ENCODE measurements around the gene PPFIA1. TPM values are rescaled to one million over a fixed set of nuclear protein-coding genes. Genes with fewer than 3 reads are reported as not detected.

Gene PPFIA1
- total and polyA plus RNA-seq, 2 of the 13 experiments (the other 11 are each of a cell fraction or from before 2014, with no cell fraction given) = 29.9 to 45.2 TPM

GRCh38 chr11:70397983-70398833, 127.7 kb downstream of the PPFIA1 start, which contains the start of gene CTTN (continued):
- TF ChIP-seq, protein P1, sequence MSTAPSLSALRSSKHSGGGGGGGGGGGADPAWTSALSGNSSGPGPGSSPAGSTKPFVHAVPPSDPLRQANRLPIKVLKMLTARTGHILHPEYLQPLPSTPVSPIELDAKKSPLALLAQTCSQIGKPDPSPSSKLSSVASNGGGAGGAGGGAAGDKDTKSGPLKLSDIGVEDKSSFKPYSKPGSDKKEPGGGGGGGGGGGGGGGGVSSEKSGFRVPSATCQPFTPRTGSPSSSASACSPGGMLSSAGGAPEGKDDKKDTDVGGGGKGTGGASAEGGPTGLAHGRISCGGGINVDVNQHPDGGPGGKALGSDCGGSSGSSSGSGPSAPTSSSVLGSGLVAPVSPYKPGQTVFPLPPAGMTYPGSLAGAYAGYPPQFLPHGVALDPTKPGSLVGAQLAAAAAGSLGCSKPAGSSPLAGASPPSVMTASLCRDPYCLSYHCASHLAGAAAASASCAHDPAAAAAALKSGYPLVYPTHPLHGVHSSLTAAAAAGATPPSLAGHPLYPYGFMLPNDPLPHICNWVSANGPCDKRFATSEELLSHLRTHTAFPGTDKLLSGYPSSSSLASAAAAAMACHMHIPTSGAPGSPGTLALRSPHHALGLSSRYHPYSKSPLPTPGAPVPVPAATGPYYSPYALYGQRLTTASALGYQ (CRISPR knock-in tag; IDR thresholded peaks at IDR 0.05) = 0 out of 2 replicates have a peak, but pooled peaks have one; percentile 44
- TF ChIP-seq ISL2 (CRISPR knock-in tag; IDR thresholded peaks at IDR 0.05) (peak; percentile 22; the same call in 1 of the 2 replicates), TFDP1 (CRISPR knock-in tag; IDR thresholded peaks at IDR 0.05; ENCODE audit: borderline replicate concordance) (peak; percentile 81; the same call in 1 of the 2 replicates), CHCHD3 (CRISPR knock-in tag; IDR thresholded peaks at IDR 0.05) (no peak), TRIM24 (CRISPR knock-in tag; IDR thresholded peaks at IDR 0.05) (no peak), KLF13 (CRISPR knock-in tag; IDR thresholded peaks at IDR 0.05) (no peak), PAF1 (CRISPR knock-in tag; IDR thresholded peaks at IDR 0.05) (no peak), ARID2 (CRISPR knock-in tag; IDR thresholded peaks at IDR 0.05; ENCODE audit: borderline replicate concordance) (0 out of 2 replicates have a peak, but pooled peaks have one; percentile 42), ZNF34 (CRISPR knock-in tag; IDR thresholded peaks at IDR 0.05; ENCODE audit: borderline replicate concordance) (no peak), CC2D1A (CRISPR knock-in tag; IDR thresholded peaks at IDR 0.05) (no peak), ASH2L (IDR thresholded peaks at IDR 0.05; ENCODE audit: insufficient read length, low read depth, low read length) (peak; percentile 61), YEATS2 (CRISPR knock-in tag; IDR thresholded peaks at IDR 0.05; ENCODE audit: borderline replicate concordance) (peak; percentile 71; the same call in 1 of the 2 replicates), CBX1 (IDR thresholded peaks at IDR 0.05; ENCODE audit: low read depth) (no peak), ZNF44 (CRISPR knock-in tag; IDR thresholded peaks at IDR 0.05) (no peak; the same call in 1 of the 2 replicates), NRL (CRISPR knock-in tag; IDR thresholded peaks at IDR 0.05; ENCODE audit: borderline replicate concordance) (peak; percentile 62), HIC2 (CRISPR knock-in tag; IDR thresholded peaks at IDR 0.05; ENCODE audit: low read depth) (0 out of 2 replicates have a peak, but pooled peaks have one; percentile 45), ATF2 (CRISPR knock-in tag; IDR thresholded peaks at IDR 0.05) (no peak)
- TF ChIP-seq, protein P2, sequence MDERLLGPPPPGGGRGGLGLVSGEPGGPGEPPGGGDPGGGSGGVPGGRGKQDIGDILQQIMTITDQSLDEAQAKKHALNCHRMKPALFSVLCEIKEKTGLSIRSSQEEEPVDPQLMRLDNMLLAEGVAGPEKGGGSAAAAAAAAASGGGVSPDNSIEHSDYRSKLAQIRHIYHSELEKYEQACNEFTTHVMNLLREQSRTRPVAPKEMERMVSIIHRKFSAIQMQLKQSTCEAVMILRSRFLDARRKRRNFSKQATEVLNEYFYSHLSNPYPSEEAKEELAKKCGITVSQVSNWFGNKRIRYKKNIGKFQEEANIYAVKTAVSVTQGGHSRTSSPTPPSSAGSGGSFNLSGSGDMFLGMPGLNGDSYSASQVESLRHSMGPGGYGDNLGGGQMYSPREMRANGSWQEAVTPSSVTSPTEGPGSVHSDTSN (CRISPR knock-in tag; IDR thresholded peaks at IDR 0.05) = no peak
- TF ChIP-seq, protein P3, sequence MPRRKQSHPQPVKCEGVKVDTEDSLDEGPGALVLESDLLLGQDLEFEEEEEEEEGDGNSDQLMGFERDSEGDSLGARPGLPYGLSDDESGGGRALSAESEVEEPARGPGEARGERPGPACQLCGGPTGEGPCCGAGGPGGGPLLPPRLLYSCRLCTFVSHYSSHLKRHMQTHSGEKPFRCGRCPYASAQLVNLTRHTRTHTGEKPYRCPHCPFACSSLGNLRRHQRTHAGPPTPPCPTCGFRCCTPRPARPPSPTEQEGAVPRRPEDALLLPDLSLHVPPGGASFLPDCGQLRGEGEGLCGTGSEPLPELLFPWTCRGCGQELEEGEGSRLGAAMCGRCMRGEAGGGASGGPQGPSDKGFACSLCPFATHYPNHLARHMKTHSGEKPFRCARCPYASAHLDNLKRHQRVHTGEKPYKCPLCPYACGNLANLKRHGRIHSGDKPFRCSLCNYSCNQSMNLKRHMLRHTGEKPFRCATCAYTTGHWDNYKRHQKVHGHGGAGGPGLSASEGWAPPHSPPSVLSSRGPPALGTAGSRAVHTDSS (CRISPR knock-in tag; conservative IDR thresholded peaks at IDR 0.05) = no peak

All from HepG2 (cell line).